GM08714 (cell line): ENCODE results near the gene RAB7A.
"Not testable (repeated sequence)": the region's sequence is repeated elsewhere in the genome, so short reads cannot be mapped to it uniquely, and the experiment has no call there.

Source experiments
- H3K4me3 ChIP-seq: fragments of 200-500 bp; sonication (Bioruptor generic); 2 replicates; pipeline ENCODE4 v1.5.1; 2014; ENCODE audit warnings: mild to moderate bottlenecking, low read length, inconsistent platforms
- ZNF274 ChIP-seq: IDR thresholded peaks from 2 replicates; pipeline ENCODE4 v1.6.1; 2012; ENCODE audit warnings: mild to moderate bottlenecking, low read depth, low read length

Gene RAB7A

DNA sequence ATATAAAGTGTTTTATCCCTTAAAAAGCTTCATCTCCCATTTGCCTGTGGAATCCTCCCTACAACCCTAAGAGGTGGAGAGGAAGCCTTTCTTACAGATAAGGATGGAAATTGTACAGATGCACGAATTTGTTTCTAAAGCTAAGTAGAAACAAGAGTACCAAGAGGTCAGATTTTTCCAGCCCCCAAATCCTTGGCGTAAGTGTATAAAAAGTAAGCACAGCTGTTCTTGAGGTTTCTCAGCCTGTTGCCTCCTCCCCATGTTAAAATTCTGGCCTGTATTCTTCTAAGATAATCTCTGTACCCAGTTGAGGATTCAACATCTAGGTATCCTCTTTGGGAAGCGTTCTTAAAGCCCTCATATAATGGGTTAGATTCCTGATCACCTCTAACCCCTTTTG lies 34.9 kb downstream of the RAB7A start:
- H3K4me3 ChIP-seq, result no peak overlapping the region
- TF ChIP-seq ZNF274, result no peak

DNA sequence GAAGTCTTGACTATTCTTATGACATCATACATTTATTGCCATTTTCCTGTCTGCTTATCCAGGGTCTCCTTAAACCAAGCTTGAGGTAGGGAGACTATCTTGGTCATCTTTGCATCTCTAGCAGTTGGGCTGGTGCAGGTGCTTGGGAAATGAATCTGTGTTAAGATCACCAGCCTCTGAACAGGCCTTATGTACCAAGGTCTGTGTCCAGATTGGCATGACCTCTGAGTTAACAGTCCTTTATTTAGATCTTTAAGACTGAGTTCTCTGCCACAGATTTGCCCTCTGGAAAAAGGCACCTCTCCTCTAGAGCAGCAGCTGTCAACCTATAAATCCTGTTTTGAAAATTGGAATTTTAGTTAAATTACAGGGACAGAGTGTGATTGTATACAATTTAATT lies 35.4 kb downstream of the RAB7A start:
- H3K4me3 ChIP-seq, result no peak overlapping the region
- no peak for TF ChIP-seq ZNF274

DNA sequence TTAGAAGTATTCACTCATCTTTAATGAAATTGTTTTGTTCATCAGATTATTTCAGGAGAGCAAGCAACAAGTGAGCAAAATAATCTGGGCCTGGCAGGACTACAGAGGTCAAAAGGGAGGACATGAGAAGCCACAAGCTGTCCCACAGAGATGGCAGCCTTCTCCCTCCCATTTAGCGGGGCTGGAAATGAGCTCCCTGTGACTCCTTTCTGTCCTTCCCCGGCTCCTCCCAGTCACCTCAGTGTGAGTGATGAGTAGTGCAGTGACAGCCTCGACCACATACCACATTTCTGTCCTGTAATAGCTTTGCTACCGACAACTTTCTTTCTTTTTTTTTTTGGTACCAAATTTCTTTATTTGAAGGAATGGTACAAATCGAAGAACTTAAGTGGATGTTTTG lies 38.0 kb downstream of the RAB7A start:
- no peak overlapping the region for H3K4me3 ChIP-seq
- no peak for TF ChIP-seq ZNF274

DNA sequence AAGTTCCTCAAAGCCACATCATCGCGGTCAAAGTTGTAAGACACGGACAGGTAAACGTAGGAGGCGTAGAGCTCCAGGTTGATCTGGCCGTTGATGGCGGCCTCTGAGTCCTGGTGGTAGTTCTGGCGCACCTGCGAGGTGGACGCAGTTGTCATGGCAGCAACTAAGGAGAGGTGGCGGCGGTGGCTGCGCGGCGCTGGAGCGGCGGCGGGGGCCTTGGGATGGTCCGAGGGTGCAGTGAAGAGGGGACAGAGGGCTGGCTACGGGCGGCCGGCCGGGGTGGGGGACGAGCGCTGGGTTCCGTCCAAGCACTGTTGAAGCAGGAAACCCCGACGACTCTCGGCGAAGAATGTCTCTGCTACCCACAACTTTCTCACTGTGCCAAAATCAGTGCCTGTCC lies 38.9 kb downstream of the RAB7A start:
- no peak overlapping the region for H3K4me3 ChIP-seq
- TF ChIP-seq ZNF274, result no peak

DNA sequence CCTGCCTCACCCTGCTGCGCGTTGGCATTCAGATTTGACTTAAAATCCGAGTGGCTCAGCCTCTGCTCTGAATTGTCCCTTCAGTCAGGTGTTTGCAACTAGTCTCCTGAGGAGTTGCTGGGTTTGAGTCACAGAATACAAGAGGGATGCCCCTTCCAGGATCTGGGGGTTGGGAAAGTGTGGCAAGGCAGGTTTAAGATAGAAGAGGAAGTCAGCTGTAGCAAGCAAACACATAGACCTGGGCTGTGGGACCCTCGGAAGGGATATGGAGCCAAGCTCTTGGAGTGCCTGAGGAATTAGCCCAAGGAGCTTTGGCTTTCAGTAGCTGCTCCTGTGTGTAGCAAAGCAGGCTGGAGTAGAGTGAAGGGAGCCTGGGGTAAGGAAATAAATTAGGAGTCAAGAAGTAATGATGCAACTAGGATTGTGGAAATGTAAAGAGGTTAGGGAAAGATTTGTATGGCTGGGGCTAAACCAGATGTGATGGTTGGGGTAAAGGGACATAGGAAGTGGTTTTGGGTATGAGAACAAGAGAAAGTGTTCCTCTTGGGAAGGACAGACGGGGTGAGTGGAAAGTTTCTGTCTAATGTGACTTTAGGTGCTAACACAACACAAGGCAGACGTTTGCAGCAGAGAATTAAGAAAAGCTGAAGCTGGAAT lies 41.2 kb downstream of the RAB7A start:
- no peak for TF ChIP-seq ZNF274
- H3K4me3 ChIP-seq, result no peak overlapping the region

DNA sequence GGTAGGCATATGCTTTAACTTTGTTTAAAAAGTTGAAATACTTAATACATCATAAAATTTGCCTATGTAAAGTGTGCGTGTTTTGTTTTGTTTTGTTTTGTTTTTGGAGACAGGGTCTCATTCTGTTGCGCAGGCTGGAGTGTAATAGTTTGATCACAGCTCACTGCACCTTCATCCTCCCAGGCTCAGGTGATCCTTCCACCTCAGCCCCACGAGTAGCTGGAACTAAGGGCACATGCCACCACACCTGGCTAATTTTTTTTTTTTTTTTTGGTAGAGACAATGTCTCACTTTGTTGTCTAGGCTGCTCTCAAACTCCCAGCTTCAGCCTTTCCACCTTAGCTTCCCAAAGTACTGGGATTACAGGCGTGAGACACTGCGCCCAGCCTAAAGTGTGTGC lies 42.5 kb downstream of the RAB7A start:
- TF ChIP-seq ZNF274, result no peak
- H3K4me3 ChIP-seq, result no peak overlapping the region

DNA sequence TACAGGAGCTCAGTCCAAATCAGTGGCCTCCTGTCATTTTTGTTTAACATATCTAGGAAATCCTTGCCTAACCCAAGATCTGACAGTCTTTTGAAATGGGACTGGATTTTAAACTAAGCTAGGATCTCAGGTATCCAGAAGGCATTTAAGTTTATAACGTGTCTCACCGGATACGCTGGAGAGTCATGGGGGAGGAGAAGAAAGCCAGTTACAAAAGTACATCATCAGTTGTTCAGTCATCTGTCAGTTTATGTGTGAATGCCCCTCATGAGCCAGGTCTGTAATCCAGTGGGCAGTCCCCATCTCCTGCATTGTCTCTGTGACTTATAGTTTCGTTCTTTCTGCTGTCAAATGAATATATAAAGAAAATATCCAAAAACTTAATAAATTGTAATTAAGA lies 44.4 kb downstream of the RAB7A start:
- no peak for TF ChIP-seq ZNF274
- no peak overlapping the region for H3K4me3 ChIP-seq

DNA sequence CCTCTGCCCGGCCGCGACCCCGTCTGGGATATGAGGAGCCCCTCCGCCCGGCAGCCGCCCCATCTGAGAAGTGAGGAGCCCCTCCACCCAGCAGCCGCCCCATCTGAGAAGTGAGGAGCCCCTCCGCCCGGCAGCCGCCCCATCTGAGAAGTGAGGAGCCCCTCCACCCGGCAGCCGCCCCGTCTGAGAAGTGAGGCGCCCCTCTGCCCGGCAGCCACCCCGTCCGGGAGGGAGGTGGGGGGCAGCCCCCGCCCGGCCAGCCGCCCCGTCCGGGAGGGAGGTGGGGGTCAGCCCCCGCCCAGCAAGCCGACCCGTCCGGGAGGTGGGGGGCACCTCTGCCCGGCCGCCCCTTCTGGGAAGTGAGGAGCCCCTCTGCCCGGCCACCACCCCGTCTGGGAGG lies 47.2 kb downstream of the RAB7A start:
- H3K4me3 ChIP-seq, result not testable (repeated sequence)

DNA sequence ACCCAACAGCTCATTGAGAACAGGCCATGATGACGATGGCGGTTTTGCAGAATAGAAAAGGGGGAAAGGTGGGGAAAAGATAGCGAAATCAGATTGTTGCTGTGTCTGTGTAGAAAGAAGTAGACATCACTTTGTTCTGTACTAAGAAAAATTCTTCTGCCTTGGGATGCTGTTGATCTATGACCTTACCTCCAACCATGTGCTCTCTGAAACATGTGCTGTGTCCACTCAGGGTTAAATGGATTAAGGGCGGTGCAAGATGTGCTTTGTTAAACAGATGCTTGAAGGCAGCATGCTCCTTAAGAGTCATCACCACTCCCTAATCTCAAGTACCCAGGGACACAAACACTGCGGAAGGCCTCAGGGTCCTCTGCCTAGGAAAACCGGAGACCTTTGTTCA lies 47.6 kb downstream of the RAB7A start:
- H3K4me3 ChIP-seq, result not testable (repeated sequence)

DNA sequence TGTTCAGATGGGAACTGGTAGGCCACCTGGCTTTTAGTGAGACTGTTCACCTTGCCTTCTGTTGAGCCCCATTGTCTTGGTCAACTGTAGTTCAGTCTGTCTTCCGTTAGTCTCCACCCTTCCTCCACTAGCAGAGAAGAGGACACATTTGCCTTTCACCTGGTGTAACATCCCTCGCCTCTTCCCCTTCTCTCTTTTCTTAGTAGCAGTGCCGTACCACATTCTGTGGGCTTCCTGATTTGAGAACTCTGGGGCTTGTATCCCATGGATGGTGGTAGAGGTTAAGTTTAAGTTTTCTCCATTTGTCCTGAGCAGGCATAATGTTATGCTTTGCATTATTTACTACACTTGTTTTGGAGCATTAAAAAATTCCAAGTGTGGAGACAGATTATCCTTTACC lies 49.3 kb downstream of the RAB7A start:
- no peak for TF ChIP-seq ZNF274

DNA sequence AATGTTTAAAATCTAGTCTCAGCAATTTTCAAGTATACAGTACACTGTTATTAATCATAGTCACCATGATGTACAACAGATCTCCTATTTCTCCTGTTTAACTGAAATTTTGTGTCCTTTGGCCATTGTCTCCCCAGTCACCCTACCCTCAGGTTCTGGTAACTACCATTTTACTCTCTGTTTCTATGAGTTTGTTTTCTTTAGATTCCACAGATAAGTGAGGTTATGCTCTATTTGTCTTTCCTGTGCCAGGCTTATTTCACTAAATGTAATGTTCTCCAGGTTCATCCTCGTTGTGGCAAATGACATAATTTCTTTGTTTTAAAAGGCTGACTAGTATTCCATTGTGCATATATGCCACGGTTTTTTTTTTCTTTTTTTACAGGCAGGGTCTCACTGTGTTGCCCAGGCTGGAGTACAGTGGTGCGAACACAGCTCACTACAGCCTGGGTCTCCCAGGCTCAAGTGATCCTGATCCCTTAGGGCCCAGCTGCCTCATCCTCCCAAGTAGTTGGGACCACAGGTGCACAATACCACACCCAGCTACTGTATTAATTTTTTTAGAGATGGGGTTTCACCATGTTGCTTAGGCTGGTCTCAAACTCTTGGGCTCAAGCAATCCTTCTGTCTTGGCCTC lies 50.0 kb downstream of the RAB7A start:
- H3K4me3 ChIP-seq, result no peak overlapping the region
- no peak for TF ChIP-seq ZNF274

More for the DNA sequence above, 49.3 kb downstream of the RAB7A start:
- H3K4me3 ChIP-seq, result no peak overlapping the region

DNA sequence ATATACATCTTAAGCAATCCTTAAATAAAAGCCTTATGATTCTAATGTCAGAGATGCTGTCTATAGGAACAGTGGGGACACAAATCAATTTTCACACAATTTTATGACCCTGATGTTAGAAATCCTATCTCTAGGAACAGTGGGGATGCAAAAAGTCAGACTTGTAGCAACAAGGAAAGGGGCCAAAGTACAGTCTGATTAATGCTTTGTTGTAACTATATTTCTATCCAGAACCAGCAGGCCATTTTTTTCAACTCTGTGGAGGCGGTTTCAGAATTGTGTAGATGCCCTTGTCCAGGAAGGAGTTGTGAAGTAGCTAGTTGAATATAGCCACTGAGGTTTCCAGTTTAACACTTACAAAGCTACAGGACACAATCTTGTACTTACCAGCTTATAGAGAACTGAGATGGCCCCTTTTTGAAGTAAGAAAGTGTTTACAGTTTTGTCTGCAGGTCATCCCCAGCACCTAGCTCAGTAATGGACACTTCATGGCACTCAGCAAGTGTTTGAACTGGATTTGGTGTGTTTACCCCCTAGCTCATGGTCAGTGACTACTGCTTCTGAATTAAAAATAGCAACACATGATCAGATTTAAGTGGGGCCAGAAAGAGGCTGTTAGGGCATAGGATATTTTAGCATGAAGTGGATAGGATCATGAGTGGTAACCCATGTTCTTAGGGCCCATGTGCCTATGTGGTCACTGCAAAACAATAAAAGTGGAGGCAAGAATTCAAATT lies 54.3 kb downstream of the RAB7A start:
- no peak overlapping the region for H3K4me3 ChIP-seq
- no peak for TF ChIP-seq ZNF274

DNA sequence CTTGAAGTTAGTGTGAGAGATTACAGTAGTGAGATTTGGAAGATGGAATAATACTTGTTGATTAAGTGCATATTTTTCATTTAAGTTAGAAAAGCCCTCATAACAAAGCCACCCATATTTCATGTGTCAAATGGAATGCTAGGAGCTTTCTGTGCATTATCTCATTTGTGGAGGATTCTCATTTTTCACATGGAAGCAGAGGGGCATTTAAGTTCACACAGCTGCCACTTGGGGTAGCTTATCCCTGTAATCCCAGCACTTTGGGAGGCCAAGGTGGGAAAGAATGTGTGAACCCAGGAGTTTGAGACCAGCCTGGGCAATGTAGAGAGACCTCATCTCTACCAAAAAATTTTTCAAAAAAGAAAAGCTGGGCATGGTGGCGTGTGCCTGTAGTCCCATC lies 55.2 kb downstream of the RAB7A start:
- no peak overlapping the region for H3K4me3 ChIP-seq
- TF ChIP-seq ZNF274, result no peak

DNA sequence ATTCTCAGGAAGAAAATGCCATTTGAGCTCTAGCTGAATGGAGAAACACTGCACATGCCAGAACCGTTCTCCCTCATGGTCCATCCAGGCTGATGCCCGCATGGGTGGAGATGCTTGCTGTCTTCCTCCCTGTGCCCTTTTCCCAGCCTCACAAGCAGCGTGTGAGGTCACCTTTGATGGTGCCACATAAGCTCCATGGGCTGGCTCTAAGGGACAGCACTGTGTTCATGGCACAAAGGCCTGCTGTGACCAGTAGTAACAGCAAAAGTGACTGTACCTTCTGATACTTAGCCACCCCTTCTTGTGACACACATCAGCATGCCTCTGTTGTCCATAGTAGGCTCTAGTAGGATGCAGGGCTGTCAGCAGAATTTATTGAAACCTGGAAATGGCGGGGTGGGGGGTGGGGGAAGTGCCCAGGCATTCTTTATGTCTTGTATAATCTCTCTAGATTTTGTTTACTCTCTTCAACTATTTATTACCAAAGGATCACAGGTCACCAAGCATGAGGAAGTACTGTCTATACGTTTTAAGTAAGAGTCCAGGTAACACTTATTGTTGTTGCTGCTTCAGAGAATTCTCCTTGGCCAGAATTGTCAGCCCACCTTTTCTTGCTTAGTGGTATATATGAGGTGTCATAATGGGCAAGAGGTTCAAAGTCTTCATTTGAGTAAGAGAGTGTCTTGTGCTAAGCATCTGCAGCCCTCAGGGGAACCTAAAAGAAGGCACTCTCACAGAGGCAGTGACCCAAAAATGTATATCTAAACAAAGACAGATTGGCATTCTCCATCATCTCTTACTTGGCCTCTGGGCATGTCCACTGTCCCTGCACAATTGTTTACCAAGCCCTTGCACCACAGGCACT lies 56.5 kb downstream of the RAB7A start:
- no peak for TF ChIP-seq ZNF274

More for the DNA sequence above, 56.5 kb downstream of the RAB7A start:
- no peak overlapping the region for H3K4me3 ChIP-seq
